Activated CD8-positive, alpha-beta T cell treated with anti-CD3 and anti-CD28 coated beads for 36 hours (primary cell): ENCODE measurements around the gene CENPF. TPM values are rescaled to one million over a fixed set of nuclear protein-coding genes. Genes with fewer than 3 reads are reported as not detected.

Source experiments
- ATAC-seq: fragments of 200-7000 bp; cut with Tn5 transposase; one replicate; pipeline ENCODE4 v1.10.0; 2021; ENCODE audit warnings: mild to moderate bottlenecking, moderate library complexity
- CTCF ChIA-PET: fragments of 350-600 bp; sonication (Branson Sonifier 250); formaldehyde crosslinking; loops from one replicate; lab custom pipeline; 2021; ENCODE audit warnings: antibody characterized with exemption; lab: Charles Lee
- POLR2A ChIA-PET: fragments of 350-600 bp; sonication (Branson Sonifier 250); formaldehyde crosslinking; loops from one replicate; lab custom pipeline; 2021; ENCODE audit warnings: antibody characterized with exemption; lab: Charles Lee
- DNase-seq: peaks from one replicate; pipeline ENCODE4 v3.0.0-alpha.2; 2020
- H3K27ac Mint-ChIP-seq: one replicate; pipeline ENCODE4 v1.8.0; 2021; ENCODE audit warnings: mild to moderate bottlenecking, mixed read lengths
- H3K27me3 Mint-ChIP-seq: one replicate; pipeline ENCODE4 v1.8.0; 2021; ENCODE audit warnings: mixed read lengths
- H3K36me3 Mint-ChIP-seq: one replicate; pipeline ENCODE4 v1.8.0; 2021; ENCODE audit warnings: low read depth, mixed read lengths
- H3K4me1 Mint-ChIP-seq: one replicate; pipeline ENCODE4 v1.8.0; 2021; ENCODE audit warnings: low read depth, mixed read lengths
- H3K4me3 Mint-ChIP-seq: one replicate; pipeline ENCODE4 v1.8.0; 2021; ENCODE audit warnings: mild to moderate bottlenecking, moderate library complexity, mixed read lengths
- H3K9me3 Mint-ChIP-seq: one replicate; pipeline ENCODE4 v1.8.0; 2021; ENCODE audit warnings: mixed read lengths
- intact Hi-C: fragments of 100-400 bp; cut with micrococcal nuclease; formaldehyde crosslinking; loops from one replicate; pipeline ENCODE4 v1.10.0; 2022
- total RNA-seq, 2 experiments: library from RNA; stranded (reverse); gene quantifications; one replicate each; pipeline ENCODE4 v1.2.3, GENCODE V29; 2021
- TF ChIP-seq, protein P1 (sequence below): fragments of 200-600 bp; IDR thresholded peaks from one replicate; pipeline ENCODE4 v1.8.0; 2022; ENCODE audit warnings: antibody characterized with exemption, mild to moderate bottlenecking

The CENPF gene
- total RNA-seq, 2 experiments from 2014 or later, result 65.4 to 70.6 TPM

DNA sequence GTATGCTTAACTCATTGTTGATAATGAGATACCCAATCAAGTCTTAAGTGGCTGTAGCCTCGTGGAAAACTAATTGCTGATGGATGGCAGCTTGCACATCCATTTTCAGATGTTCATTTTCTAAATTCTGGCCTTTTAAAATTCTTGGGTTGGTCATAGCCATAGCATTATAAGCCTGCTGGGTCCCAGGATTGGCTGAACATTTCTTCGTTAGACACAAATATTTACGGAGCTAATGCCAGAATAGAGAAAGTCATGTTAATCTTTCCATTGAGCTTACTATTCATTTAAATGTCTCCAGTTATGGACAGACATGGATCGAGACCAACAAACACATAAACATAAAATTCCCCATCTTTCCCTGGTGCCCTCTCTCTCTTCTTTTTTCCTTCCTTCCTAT, 32.5 kb downstream of the CENPF start:
- H3K36me3 Mint-ChIP-seq, result peaks cover 51% of the 10 kb centered on the region
- CTCF ChIA-PET, result interaction anchor here (0.9 to 4.0 kb wide), 2 partner anchors 12 to 891 kb away, joined by 3 to 31 read pairs; no protein-coding TSS in a partner anchor
- H3K4me3 Mint-ChIP-seq, result no peak overlapping the region
- H3K4me1 Mint-ChIP-seq, result peaks cover 41% of the 10 kb centered on the region
- DNase-seq, result no peak
- POLR2A ChIA-PET, result interaction anchor here (0.7 kb wide), 1 partner anchor 475 kb away, joined by 3 read pairs; no protein-coding TSS in a partner anchor
- H3K27ac Mint-ChIP-seq, result no peak overlapping the region
- intact Hi-C loops, result no loop called here
- TF ChIP-seq, protein P1, sequence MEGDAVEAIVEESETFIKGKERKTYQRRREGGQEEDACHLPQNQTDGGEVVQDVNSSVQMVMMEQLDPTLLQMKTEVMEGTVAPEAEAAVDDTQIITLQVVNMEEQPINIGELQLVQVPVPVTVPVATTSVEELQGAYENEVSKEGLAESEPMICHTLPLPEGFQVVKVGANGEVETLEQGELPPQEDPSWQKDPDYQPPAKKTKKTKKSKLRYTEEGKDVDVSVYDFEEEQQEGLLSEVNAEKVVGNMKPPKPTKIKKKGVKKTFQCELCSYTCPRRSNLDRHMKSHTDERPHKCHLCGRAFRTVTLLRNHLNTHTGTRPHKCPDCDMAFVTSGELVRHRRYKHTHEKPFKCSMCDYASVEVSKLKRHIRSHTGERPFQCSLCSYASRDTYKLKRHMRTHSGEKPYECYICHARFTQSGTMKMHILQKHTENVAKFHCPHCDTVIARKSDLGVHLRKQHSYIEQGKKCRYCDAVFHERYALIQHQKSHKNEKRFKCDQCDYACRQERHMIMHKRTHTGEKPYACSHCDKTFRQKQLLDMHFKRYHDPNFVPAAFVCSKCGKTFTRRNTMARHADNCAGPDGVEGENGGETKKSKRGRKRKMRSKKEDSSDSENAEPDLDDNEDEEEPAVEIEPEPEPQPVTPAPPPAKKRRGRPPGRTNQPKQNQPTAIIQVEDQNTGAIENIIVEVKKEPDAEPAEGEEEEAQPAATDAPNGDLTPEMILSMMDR, result no peak
- H3K9me3 Mint-ChIP-seq, result no peaks in the 10 kb centered on the region
- H3K27me3 Mint-ChIP-seq, result no peaks in the 10 kb centered on the region
- ATAC-seq, result no peak

DNA sequence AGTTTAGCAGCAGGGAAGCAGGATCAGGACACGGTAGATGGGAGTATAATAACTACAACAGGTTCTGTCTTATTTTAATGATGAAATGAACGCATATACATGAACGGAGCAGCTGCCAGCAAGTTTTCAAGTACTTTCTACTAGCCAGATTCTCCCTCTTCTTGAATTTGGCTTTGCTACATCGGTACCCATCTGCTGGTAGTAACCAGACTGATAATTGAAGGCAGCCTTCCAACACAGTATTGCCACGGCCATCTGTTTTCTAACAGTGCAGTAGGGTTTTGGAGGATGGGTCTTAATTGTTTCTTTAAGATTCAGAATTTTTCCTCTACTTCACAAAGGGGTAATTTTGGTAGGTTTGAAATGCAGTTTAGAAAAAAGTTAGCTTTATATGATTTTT, 33.4 kb downstream of the CENPF start:
- H3K27me3 Mint-ChIP-seq, result no peaks in the 10 kb centered on the region
- H3K27ac Mint-ChIP-seq, result no peak overlapping the region
- no peaks in the 10 kb centered on the region for H3K9me3 Mint-ChIP-seq
- H3K4me1 Mint-ChIP-seq, result peaks cover 41% of the 10 kb centered on the region
- ChIA-PET POLR2A (no interaction called here), CTCF (interaction anchor here (0.9 to 7.4 kb wide), 4 partner anchors 11 to 375 kb away, joined by 3 to 72 read pairs (median 17); no protein-coding TSS in a partner anchor)
- H3K4me3 Mint-ChIP-seq, result no peak overlapping the region
- intact Hi-C loops, result no loop called here
- DNase-seq (no peak), ATAC-seq (no peak)
- TF ChIP-seq, protein P1, result no peak
- peaks cover 43% of the 10 kb centered on the region for H3K36me3 Mint-ChIP-seq

DNA sequence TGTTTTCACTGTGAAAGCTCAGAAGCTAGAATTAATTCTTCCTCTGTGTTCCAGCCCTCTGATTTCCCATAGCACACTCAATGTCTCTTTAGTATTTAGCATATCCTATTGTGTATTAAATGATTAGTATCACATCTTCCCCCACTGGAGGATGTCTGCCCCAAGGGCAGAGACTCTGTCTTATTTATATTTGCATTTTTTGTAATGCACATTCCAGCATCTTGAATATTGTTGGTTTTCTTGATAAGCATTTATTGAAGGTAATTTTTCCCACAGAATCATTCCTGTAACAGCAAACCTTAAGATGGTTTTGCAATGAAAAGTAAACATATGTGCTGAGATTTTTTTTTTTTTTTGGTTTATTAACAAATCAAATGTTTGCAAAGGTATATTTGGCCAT, 34.1 kb downstream of the CENPF start:
- Mint-ChIP-seq H3K4me3 (no peak overlapping the region), H3K27ac (no peak overlapping the region), H3K4me1 (peaks cover 35% of the 10 kb centered on the region), H3K36me3 (peaks cover 41% of the 10 kb centered on the region), H3K27me3 (no peaks in the 10 kb centered on the region), H3K9me3 (no peaks in the 10 kb centered on the region)
- ATAC-seq (no peak), DNase-seq (no peak)
- intact Hi-C loops, result no loop called here
- ChIA-PET POLR2A (no interaction called here), CTCF (interaction anchor here (0.9 to 7.4 kb wide), 4 partner anchors 10 to 375 kb away, joined by 3 to 72 read pairs (median 17); no protein-coding TSS in a partner anchor)
- TF ChIP-seq, protein P1, result no peak

DNA sequence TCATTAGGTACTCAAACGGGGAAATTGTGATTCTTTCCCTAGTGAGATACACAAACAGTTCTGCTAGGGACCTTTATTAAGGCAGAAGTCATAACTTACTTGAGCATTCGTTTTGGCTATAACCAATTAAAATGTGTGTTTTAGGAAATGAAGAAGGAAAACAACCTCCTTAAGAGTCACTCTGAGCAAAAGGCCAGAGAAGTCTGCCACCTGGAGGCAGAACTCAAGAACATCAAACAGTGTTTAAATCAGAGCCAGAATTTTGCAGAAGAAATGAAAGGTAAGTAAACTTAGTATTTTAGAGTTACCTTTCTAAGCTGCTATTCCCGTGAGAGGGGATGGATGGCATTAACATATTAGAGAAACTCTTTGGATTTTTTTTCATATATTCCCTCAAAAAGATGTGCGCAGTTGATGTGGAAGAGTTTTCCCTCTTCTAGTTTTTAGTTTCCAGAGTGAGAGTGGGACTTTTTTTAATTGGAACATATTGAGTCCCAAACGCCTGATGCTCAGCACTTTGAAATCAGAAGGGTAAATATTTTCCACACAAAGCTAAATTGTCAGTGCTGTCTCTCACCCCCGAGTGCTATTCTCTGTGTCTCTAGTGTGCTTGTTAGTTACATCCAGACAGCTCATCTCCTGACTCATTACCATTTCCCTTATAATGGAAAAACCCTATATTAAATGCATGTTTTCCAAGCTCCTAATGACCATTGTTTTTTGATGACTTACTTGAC, 34.9 kb downstream of the CENPF start:
- H3K4me3 Mint-ChIP-seq, result no peak overlapping the region
- DNase-seq (peak; percentile 26), ATAC-seq (peak; percentile 42)
- TF ChIP-seq, protein P1, result peak; percentile 56
- H3K9me3 Mint-ChIP-seq, result no peaks in the 10 kb centered on the region
- H3K4me1 Mint-ChIP-seq, result peaks cover 32% of the 10 kb centered on the region
- no peaks in the 10 kb centered on the region for H3K27me3 Mint-ChIP-seq
- intact Hi-C loops, result no loop called here
- H3K36me3 Mint-ChIP-seq, result peaks cover 35% of the 10 kb centered on the region
- H3K27ac Mint-ChIP-seq, result no peak overlapping the region
- POLR2A ChIA-PET, result no interaction called here
- CTCF ChIA-PET, result interaction anchor here (0.9 to 7.4 kb wide), 8 partner anchors 9 to 424 kb away, joined by 3 to 72 read pairs (median 4); no protein-coding TSS in a partner anchor

DNA sequence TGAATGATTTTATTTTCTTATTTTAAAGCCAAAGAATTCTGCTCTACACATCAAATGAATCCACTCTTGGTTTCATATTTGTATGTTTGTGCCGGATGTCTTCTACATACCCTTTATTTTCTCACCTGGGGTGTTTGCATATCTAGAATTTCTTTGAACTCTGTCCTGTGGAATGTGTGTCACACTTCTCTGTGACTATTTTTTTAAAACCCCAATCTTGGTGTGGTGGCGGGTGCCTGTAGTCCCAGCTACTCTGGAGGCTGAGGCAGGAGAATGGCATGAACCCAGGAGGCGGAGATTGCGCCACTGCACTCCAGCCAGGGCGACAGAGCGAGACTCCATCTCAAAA, 35.4 kb downstream of the CENPF start:
- no peak overlapping the region for H3K27ac Mint-ChIP-seq
- POLR2A ChIA-PET, result no interaction called here
- TF ChIP-seq, protein P1, result no peak
- H3K36me3 Mint-ChIP-seq, result peaks cover 30% of the 10 kb centered on the region
- H3K4me1 Mint-ChIP-seq, result peaks cover 32% of the 10 kb centered on the region
- no peak overlapping the region for H3K4me3 Mint-ChIP-seq
- intact Hi-C loops, result no loop called here
- H3K9me3 Mint-ChIP-seq, result no peaks in the 10 kb centered on the region
- ATAC-seq (no peak), DNase-seq (no peak)
- H3K27me3 Mint-ChIP-seq, result no peaks in the 10 kb centered on the region
- CTCF ChIA-PET, result interaction anchor here (0.9 to 7.4 kb wide), 7 partner anchors 9 to 424 kb away, joined by 3 to 72 read pairs (median 4); no protein-coding TSS in a partner anchor
